ENCODE data around the gene AREL1.

The AREL1 gene

DNA sequence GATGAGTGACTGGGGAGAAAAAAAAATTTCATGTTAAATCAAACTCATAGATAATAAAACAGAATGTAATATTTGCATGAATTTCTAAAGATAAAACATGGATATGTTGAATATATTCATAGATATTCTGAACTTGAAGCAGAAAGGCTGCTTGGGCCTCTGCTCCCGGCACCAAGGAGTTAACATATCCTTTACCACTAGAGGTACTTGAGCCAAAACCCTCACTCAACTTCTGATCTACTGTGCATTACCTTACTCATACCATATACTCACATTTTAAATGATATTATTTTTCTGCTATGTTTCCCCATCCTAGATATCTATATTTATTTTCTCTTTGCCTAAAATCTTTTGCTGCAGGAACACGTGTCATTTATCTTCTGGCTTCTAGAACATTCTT is 14.9 kb downstream of the AREL1 start:
- DNase-seq, result no peak

DNA sequence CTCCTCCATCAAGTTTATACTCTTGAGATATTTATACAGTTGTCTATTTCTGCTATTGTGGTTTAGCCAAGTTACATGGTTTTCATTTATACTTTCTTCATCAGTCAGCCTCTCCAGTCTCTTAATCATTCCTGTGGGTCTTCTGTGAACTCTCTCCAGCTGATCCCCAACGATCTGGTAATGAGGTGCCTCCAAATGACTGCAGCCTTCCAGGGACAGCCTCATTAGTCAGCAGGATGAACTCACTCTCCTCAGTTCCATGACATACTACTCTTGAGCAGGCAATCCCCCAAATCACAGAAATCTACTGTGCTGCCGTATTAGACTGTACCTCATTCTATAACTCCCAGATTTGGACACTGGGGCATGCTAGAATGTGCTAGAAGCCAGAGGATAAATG is 15.3 kb downstream of the AREL1 start:
- no peak for DNase-seq

DNA sequence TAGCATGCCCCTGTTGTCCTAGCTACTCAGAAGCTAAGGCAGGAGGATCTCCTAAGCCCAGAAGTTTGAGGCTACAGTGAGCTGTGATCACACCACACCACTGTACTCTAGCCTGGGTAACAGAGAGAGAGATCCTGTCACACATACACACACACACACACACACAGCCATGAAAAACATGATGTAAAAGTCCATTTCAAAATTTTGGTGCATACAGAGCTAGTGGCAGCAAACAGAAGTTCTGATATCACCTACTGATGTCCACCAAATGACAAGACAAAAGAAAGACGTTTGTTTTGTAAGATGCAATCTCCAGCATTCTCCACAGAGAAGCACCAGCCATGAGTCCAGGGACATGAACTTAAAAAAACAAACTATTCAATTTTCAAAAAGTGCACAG is 15.9 kb downstream of the AREL1 start:
- no peak for DNase-seq

DNA sequence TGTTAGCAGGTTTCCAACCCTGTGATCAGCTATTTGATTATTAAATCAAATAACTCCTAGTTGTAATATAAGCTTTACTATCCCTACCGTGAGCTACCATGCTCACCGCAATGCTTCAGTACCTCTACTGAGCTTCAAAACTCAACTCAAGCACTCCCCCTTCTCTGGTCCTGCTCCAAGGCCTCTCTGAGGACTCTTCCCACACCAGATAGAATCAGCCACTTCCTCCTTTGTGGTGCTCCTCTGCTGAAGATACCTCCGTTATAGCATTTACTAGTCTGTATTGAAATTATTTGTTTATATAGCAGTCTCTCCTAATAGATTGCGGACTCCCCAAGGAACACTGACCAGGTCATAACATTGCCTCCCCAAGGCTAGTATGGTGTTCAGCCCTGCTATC is 17.5 kb downstream of the AREL1 start:
- peak; percentile 45 for DNase-seq

DNA sequence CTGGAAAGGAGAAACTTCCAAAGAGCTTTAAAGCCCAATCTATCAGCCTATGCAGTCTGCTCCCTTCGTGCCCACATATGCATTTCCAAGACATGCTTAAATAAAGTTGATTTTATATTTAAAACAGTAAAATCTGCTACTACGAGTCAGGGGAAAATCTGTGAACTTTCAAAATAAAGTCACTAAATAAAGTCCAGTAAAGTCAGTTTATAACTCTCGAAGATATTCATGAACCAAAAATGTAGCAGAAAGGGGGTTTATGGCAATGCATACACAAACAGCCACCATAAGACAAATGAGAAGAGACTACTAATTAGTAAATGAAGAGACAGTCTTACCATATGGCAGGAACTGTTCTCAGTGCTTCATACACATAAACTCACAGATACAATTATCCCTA is 19.7 kb downstream of the AREL1 start:
- no peak for DNase-seq

DNA sequence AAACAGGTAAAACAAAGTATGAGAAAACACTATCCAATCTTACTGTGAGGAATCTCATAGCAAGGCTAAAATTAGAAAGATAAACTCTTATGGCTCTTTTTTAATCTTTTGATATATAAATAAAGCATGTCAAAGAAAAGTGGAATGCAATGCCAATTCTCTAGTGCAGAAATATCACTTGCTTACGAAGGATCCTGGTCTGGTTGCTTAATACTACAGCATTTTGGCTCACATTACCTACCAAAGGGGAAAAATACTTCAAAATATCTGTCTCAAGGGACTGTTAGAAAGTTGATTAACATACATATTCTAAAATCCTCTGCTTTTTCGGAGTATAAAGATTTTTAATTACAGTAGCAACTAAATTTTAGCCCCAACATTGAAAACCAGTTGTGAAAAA is 21.4 kb downstream of the AREL1 start:
- DNase-seq, result no peak

DNA sequence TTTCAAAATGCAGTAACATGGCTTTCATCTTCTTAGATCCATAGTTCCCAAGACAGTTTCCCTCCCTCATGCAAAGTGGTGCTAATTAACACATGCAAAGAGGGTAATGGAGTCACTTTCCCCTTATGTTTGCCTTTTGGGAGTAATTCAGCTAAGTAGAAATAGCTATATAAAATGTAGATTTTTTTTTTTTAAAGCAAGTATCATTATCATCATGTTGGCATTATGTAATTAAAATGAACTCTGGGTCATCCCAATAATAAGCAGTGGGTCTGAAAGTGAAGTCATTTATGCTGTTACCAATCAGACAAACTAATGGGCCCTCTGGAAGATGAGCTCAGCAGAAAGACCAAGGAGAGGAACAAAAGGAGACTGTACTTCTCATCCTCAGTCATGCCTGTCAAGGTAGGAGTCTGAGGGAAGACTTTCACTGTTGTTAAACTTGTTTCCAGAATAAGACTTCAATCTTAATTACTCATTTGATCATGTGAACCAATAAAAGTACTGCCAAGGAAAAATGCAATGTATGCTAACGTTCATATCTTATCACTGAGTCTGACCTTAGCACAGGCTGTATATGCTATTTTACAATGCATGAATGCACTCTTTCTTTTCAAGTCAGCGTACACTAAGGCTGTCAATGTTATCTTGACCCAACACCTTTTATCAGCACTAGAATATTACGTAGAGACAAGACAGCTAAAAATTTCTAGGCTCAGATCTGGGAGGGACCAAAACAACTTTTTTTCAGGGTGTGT is 26.8 kb downstream of the AREL1 start:
- peak; percentile 83 for DNase-seq

GRCh38 chr14:74685056-74685455 is 27.8 kb downstream of the AREL1 start:
- no peak for DNase-seq

DNA sequence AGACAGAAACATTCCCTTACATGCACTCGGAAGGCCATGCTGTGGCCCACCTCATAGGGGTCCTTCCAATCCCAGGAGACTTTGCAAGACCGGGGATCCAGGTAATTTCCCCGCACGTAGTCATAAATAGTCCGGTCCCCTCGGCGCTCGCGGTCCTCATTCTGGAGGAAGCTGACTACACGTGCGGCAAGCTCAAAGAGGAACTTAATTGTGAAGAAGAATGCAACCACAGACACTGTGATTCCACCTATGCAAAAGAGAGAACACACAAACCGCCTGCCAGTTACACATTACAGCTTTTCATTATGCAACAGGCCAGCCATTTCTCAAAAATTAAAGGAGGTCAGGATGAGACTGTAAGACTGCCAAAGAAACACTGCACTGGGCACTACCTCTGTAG is 28.4 kb downstream of the AREL1 start:
- no peak for DNase-seq

DNA sequence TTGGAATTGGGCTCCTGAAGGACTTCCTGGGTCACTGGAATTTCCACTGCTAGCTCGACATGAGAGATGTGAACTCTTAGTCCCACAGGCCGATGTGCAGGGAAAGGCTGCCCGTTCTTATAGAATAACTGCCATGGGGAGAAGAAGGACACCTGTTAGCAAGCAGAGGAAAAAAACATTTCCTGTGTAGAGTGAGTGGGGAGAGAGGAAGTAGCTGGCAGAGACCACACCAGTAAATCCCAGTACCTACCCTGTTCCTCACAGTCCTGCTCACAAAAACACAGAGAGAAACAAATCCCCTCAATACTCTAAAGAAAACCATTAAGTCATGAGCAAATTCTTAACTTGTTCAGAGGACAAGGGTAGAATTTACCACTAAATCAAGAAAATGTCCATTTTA is 29.5 kb downstream of the AREL1 start:
- DNase-seq, result no peak

DNA sequence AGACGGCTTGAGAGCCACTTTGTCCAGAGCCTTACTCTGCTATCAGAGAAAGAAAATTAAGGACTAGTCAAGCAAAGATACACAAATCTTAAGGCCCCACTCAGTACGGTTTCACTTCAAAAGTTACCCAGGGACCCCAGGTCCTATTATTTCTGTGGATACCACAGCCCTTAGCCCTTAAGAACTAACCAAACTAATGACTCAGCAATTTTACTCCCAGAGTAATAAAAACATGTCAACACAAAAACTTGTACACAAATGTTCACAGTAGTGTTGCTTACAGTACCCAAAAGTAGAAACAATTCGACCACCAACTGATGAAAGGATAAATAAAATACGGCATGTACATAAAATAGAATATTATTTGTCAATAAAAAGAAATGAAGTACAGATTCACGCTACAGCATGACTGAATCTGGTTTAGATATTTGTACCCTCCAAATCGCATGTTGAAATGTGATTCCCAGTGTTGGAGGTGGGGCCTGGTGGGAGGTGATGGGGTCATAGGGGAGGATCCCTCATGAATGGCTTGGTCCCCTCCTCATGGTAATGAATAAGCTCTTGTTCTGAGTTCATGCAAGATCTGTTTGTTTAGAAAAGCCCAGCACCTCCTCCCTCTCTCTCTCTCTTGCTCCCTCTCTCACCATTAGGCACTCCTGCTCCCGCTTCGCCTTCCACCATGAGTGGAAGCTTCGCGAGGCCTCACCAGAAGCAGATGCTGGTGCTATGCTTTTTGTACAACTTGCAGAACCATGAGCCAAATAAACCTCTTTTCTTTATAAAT is 30.5 kb downstream of the AREL1 start:
- DNase-seq, result no peak

DNA sequence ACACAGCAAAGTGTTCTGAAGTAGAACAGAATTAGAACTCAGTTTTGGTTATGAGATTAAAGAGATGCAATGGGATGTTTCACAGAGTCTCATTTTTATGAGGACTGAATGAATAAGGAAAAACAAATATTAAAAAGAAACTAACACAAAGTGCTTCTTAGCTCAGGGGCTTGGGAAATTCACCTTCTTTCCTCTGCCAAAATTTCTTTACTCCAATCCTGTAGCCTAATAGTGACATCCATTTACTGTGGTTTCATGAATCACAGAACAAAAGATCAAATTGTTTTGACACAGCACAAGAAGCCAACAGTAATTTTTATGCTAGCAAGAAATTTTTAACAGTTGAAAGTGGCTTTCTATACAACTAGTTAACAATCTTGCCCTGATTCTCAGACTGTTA is 37.7 kb downstream of the AREL1 start:
- DNase-seq, result no peak

- DNase-seq, result no peak
These were observed 39.1 kb downstream of the AREL1 start for GRCh38 chr14:74673768-74674167.

GRCh38 chr14:74671789-74672188 is 41.1 kb downstream of the AREL1 start:
- no peak for DNase-seq

GRCh38 chr14:74670726-74671411 is 42.0 kb downstream of the AREL1 start:
- no peak for DNase-seq

DNA sequence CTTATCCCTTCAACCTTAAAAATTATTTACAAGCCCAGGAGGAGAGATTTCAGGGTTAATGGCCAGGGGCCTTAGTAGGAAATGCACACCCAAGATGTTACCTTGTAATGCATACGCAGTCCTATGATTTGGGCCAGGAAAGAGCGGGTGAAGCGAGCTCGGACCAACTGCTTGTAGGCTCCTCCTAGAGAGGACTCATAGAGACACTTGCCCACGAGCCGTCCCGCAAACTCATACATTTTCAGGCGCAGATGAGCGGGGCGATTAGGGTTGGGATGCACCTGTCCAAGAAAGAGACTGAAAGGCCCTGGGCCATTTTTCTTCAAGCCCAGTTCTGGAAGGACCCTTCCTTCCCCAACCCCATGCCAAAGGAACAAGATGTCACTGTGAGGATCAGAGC is 43.0 kb downstream of the AREL1 start:
- DNase-seq, result no peak

DNA sequence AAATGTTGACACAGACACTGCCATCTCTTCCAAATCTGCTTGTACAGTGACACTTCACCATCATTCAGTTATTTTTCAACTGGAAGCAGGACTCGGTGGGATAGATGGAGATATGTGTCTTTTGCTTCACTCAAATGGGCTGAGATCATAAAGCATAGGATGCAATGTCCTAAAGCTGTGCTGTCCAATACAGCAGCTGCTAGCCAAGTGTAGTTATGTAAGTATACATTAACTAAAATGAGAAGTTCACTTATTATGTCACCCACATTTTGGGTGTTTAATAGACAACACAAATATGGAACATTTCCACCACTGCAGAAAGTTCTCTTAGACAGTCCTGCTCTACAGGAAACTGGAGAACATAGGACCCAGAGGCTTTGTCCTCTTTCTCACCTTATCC is 43.6 kb downstream of the AREL1 start:
- no peak for DNase-seq

- no peak for DNase-seq
These were observed 45.1 kb downstream of the AREL1 start for GRCh38 chr14:74667758-74668157.

GRCh38 chr14:74664717-74665116 is 48.2 kb downstream of the AREL1 start:
- DNase-seq, result no peak

- DNase-seq, result no peak
These were observed 49.0 kb downstream of the AREL1 start for GRCh38 chr14:74663884-74664283.

GRCh38 chr14:74661726-74662450 is 51.0 kb downstream of the AREL1 start:
- no peak for DNase-seq

GRCh38 chr14:74660863-74661262 is 52.0 kb downstream of the AREL1 start:
- DNase-seq, result no peak

- DNase-seq, result peak; percentile 78
These were observed 52.7 kb downstream of the AREL1 start for GRCh38 chr14:74660167-74660566.

Measured in hematopoietic multipotent progenitor cell treated with erythropoietin and hydrocortisone succinate and interleukin-3 and kit ligand, for 8 days (in vitro differentiated cells).